Measurements from ENCODE around the gene NSMCE3. TPM values are rescaled to one million over a fixed set of nuclear protein-coding genes. Genes with fewer than 3 reads are reported as not detected.

NSMCE3 gene
- total and polyA plus RNA-seq, 2 experiments from 2014 or later = 15.0 to 16.3 TPM

DNA sequence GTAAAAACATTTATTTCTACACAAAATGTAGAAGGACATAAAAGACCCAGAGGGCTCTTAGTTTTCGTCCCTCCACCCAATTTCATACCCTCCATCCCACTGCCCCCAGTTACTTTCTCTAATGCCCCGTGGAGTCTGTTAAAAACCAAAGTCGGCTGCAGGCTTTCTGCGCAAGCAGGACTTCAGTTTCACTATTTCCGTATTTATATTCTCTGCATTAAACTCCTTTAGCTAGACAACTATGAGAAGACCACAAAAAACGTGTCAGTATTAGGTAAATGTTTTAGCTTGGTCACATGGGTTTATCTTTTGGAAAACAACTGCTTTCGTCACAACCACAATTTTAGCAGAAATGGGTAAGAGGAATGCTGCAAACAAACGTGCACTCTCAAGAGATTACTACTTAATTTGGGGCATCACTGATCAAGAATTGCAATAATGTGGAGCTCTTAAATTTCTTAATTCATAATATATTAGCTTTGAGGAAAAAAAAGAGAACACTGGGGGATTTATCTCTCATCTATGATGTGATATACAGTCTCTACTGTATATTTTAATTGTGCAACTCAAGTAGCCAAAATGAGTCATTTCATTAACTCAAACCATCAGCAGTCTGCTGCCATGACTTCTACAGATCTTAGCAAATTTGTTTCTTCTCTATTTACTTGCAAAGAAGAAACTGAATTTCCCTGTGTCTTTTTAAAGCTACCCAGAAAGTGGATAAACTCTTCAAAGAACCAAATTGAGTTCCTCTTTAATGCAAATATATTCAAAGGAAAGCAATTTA lies 740 bp upstream of the NSMCE3 start:
- peaks cover 23% of the 10 kb centered on the region for H3K79me2 ChIP-seq
- peak overlapping the region; percentile 96 for H3K27ac ChIP-seq
- peaks cover 6% of the 10 kb centered on the region for H4K20me1 ChIP-seq (ENCODE audit: insufficient read depth, poor library complexity, severe bottlenecking)
- H3K9me3 ChIP-seq (ENCODE audit: low read depth) = no peaks in the 10 kb centered on the region
- TF ChIP-seq EZH2 (IDR thresholded peaks at IDR 0.05; ENCODE audit: borderline replicate concordance) (no peak), EZH2phosphoT487 (IDR thresholded peaks at IDR 0.05; ENCODE audit: low read depth, severe bottlenecking, unreplicated experiment) (no peak)
- TF ChIP-seq, protein P1, sequence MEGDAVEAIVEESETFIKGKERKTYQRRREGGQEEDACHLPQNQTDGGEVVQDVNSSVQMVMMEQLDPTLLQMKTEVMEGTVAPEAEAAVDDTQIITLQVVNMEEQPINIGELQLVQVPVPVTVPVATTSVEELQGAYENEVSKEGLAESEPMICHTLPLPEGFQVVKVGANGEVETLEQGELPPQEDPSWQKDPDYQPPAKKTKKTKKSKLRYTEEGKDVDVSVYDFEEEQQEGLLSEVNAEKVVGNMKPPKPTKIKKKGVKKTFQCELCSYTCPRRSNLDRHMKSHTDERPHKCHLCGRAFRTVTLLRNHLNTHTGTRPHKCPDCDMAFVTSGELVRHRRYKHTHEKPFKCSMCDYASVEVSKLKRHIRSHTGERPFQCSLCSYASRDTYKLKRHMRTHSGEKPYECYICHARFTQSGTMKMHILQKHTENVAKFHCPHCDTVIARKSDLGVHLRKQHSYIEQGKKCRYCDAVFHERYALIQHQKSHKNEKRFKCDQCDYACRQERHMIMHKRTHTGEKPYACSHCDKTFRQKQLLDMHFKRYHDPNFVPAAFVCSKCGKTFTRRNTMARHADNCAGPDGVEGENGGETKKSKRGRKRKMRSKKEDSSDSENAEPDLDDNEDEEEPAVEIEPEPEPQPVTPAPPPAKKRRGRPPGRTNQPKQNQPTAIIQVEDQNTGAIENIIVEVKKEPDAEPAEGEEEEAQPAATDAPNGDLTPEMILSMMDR (IDR thresholded peaks at IDR 0.05; ENCODE audit: poor library complexity) = no peak
- H3K4me2 ChIP-seq = peak overlapping the region; percentile 91
- no peaks in the 10 kb centered on the region for H3K27me3 ChIP-seq
- H3K36me3 ChIP-seq (replicated peaks; ENCODE audit: insufficient read depth, low read depth) = no peaks in the 10 kb centered on the region
- WGBS (ENCODE audit: low lambda C conversion rate, missing lambda C conversion rate) = 13% methylated on average over 8 of the region's 8 CpGs
- no peak for DNase-seq (ENCODE audit: low spot score)
- peaks cover 21% of the 10 kb centered on the region for H3K4me1 ChIP-seq (ENCODE audit: insufficient read depth)
- H3K4me3 ChIP-seq = peak overlapping the region; percentile 70
- peak overlapping the region; percentile 81 for H2AFZ ChIP-seq
- H3K9me2 ChIP-seq (replicated peaks; ENCODE audit: insufficient read depth) = no peaks in the 10 kb centered on the region

DNA sequence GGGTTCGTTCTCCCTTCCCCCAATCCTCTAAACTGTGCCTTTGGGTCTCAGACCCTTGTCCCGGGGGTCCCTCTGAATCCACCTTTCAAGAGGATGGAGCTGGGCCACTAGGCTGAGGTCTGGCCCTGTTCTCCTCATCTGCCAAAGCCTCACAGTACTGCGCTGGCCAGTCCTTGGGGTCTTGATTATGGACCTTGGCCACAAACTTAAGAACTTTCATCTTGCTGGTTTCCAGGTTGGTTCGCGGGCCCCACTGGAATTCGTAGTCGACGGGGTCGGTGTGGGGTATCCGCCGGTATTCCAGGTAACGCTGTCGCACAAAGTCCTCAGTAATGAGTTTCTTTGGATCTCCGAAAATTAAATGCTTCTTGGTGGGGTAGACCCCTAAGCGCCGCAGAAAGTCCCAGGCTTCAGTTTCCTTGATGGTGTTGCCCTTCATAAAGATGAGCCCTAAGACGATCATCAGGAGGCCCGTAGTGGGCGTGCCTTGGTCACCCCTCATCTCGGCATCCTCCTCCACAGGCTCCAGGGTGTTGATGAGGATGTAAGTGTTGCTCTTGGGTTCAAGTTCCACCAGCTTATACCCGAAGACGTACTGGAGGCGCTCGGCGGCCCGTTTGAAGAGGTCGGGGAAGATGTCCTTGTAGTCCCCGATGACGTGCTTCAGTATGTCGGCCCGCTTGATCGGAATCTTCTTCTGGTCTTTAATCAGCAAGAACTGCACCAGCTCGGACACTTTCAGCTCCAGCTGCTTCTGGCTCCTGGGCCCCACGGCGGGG lies 727 bp downstream of the NSMCE3 start:
- Histone ChIP-seq H2AFZ (peak overlapping the region; percentile 81), H3K79me2 (peaks cover 23% of the 10 kb centered on the region)

DNA sequence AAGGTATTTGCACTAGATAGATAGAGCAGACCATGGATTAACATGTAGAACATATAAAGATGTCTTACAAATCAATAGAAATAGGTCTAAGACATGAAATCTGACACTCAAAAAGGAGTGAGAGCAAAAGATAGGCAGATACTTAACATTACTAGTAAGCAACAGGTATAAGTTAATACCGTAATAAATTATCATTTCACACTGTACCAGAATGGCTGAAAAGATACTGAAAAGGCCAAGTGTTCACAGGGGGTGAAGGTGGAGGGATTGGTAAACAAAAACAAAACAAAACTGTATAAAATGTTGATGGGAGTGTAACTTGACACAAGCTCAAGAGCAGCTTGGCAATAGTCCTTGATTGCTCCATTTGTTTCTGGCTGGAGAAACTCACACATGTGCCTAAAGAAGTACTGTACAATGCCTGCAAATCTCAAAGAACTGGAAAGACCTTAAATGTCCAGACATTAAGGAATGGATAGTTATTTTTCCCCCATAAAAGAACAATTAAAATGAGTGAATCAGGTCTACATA lies 3.5 kb downstream of the NSMCE3 start:
- Histone ChIP-seq H3K36me3 (replicated peaks; ENCODE audit: insufficient read depth, low read depth) (no peaks in the 10 kb centered on the region), H3K4me1 (ENCODE audit: insufficient read depth) (peaks cover 21% of the 10 kb centered on the region), H4K20me1 (ENCODE audit: insufficient read depth, poor library complexity, severe bottlenecking) (peaks cover 6% of the 10 kb centered on the region), H3K27ac (no peak overlapping the region), H3K27me3 (no peaks in the 10 kb centered on the region), H3K9me3 (ENCODE audit: low read depth) (no peaks in the 10 kb centered on the region), H3K4me3 (no peak overlapping the region), H3K4me2 (peak overlapping the region; percentile 91), H3K9me2 (replicated peaks; ENCODE audit: insufficient read depth) (no peaks in the 10 kb centered on the region), H2AFZ (no peak overlapping the region), H3K79me2 (peaks cover 23% of the 10 kb centered on the region)
- no peak for DNase-seq (ENCODE audit: low spot score)
- WGBS (ENCODE audit: low lambda C conversion rate, missing lambda C conversion rate) = 100% methylated on average over 1 of the region's 1 CpG
- TF ChIP-seq EZH2 (IDR thresholded peaks at IDR 0.05; ENCODE audit: borderline replicate concordance) = no peak
- TF ChIP-seq EZH2phosphoT487 (IDR thresholded peaks at IDR 0.05; ENCODE audit: low read depth, severe bottlenecking, unreplicated experiment) = no peak
- TF ChIP-seq, protein P1 (IDR thresholded peaks at IDR 0.05; ENCODE audit: poor library complexity) = no peak

More for the DNA sequence above, 727 bp downstream of the NSMCE3 start:
- no peaks in the 10 kb centered on the region for H3K9me3 ChIP-seq (ENCODE audit: low read depth)
- no peaks in the 10 kb centered on the region for H3K9me2 ChIP-seq (replicated peaks; ENCODE audit: insufficient read depth)
- H4K20me1 ChIP-seq (ENCODE audit: insufficient read depth, poor library complexity, severe bottlenecking) = peaks cover 6% of the 10 kb centered on the region
- H3K36me3 ChIP-seq (replicated peaks; ENCODE audit: insufficient read depth, low read depth) = no peaks in the 10 kb centered on the region
- peak overlapping the region; percentile 70 for H3K4me3 ChIP-seq
- H3K4me1 ChIP-seq (ENCODE audit: insufficient read depth) = peaks cover 21% of the 10 kb centered on the region
- DNase-seq (ENCODE audit: low spot score) = peak; percentile 59
- TF ChIP-seq EZH2phosphoT487 (IDR thresholded peaks at IDR 0.05; ENCODE audit: low read depth, severe bottlenecking, unreplicated experiment) (no peak), EZH2 (IDR thresholded peaks at IDR 0.05; ENCODE audit: borderline replicate concordance) (no peak)
- TF ChIP-seq, protein P1 (IDR thresholded peaks at IDR 0.05; ENCODE audit: poor library complexity) = no peak
- H3K27ac ChIP-seq = peak overlapping the region; percentile 96
- WGBS (ENCODE audit: low lambda C conversion rate, missing lambda C conversion rate) = 2% methylated on average over 32 of the region's 35 CpGs
- H3K27me3 ChIP-seq = no peaks in the 10 kb centered on the region
- H3K4me2 ChIP-seq = peak overlapping the region; percentile 91

Measured in hepatocyte (in vitro differentiated cells).